Middle frontal gyrus (tissue), 1 donor: Measurements from ENCODE around the gene AUH.

Experiments used
- DNase-seq: peaks from one replicate; pipeline ENCODE4 v3.0.0-alpha.2; 2015; ENCODE audit warnings: low spot score; ENCODE audit errors: extremely low spot score

Gene AUH

GRCh38 chr9:91172329-91172728 lies 189.4 kb downstream of the AUH start:
- no peak for DNase-seq

- no peak for DNase-seq
These were observed 190.8 kb downstream of the AUH start for GRCh38 chr9:91170951-91171350.

- DNase-seq = no peak
These were observed 194.8 kb downstream of the AUH start for GRCh38 chr9:91166796-91167366.

GRCh38 chr9:91164724-91165520 lies 196.8 kb downstream of the AUH start:
- DNase-seq = no peak
